HG03159 (cell line): ENCODE data around the gene AGRP.
"Not testable (repeated sequence)": the region's sequence is repeated elsewhere in the genome, so short reads cannot be mapped to it uniquely, and the experiment has no call there.

Experiments used
- ATAC-seq: cut with Tn5 transposase; IDR thresholded peaks from one replicate; pipeline ENCODE4 v1.9.1; 2021; ENCODE audit warnings: mild to moderate bottlenecking, moderate library complexity; ENCODE audit not compliant: unreplicated experiment

Gene AGRP, protein sequence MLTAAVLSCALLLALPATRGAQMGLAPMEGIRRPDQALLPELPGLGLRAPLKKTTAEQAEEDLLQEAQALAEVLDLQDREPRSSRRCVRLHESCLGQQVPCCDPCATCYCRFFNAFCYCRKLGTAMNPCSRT

DNA sequence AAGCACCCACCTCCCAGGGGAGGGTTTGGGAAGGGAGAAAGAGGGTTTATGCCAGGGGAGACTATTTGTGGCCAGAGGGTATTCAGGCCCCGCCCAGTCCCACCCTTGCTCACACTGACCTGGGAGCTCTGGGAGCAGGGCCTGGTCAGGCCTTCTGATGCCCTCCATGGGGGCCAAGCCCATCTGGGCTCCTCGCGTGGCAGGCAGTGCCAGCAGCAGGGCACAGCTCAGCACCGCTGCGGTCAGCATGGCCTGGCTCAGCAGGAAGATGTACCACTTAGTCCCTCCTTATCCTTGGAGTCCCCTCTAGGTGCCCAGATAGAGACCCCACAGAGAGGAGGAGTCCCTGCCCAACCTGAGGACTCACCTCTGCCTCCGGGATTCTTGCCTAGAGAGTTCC lies at the start of gene AGRP:
TSS of gene AGRP (minus strand) at position 398 of the 400 bp plus-strand sequence. CDS start at position 249, 149 bp downstream.
- ATAC-seq: no peak

DNA sequence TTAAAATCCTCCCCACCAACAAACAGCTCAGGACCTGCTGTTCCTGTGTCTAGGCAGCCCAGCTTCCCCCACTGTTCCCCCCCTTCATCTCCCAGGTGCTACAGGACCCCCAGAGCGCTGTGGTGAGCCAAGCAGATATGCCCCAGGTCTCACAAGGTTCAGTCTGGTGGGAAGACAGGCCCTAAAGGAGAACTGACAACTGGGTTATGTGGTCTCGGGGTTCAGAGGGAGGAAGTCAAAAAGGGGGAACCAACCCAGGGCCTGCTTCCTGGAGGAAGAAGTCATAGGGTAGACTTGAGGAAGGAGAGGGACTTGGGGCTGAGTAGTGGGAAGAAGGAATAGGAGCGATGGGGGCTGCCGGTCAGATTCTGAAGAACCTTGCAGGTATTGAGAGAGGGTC lies 47.9 kb upstream of the AGRP start:
- no peak for ATAC-seq

DNA sequence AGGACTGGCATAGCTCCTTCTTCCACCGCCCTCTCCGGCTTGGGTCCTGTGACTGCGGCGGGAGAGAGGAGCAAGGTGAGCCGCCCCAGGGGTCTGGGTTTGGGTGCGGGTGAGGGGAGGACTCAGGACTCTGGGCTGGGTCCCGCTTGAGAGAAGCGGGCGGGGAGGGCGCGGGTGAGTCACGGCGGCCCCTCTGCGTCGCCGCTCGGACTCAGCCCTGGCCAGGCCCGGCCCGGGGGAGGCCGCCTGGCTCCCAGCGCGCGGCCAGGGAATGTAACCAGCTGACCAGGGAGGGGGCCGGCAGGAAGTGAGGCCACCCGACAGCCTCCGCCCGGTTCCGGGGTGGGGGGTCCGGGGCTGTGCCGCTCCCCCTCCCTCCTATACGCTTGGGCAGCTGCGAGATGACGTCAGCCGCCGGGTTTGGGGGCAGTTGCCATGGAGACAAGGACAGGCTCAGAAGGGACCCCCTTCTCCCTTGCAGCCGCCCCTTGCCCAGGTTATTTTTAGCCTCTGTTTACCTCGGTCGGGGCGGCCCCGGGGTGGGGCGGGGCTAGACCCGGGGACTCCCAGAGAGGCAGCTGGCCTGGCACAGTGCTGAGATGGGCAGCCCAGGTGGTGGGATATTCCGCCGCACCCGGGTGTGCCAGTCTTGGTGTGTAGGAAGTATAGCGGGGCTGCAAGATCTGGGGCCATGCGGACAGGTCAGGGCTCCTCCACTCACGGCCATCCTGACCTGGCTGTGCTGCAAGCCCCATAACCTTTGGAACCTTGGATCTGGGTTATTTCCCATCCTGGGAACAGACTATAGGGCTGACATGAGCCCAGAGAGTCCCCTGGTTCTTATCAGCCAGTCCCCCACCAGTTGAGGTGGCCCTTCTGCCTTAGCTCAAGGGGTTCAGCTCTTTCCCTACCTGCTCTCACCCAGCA lies 46.9 kb upstream of the AGRP start:
- ATAC-seq: no peak

DNA sequence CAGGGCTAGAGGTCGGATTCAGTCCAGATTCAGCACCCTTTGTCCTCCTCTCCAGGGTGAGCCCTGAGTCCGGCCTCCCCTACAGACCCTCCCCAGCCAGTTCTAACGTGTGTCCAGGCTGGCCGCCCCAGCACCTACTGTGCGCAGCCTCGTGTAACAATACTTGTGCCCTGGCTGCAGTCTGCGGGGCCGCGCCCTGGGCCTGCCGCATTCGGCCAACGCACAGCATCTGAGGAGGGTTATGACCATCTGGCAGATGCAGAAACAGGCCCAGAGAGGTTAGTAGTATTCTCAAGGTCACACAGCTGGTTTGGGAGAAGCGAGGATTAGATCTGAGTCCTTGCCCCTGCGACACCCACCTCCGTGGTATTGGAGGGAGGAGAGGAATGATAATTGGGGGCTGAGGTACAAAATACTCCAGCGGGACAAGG lies 46.2 kb upstream of the AGRP start:
- no peak for ATAC-seq

DNA sequence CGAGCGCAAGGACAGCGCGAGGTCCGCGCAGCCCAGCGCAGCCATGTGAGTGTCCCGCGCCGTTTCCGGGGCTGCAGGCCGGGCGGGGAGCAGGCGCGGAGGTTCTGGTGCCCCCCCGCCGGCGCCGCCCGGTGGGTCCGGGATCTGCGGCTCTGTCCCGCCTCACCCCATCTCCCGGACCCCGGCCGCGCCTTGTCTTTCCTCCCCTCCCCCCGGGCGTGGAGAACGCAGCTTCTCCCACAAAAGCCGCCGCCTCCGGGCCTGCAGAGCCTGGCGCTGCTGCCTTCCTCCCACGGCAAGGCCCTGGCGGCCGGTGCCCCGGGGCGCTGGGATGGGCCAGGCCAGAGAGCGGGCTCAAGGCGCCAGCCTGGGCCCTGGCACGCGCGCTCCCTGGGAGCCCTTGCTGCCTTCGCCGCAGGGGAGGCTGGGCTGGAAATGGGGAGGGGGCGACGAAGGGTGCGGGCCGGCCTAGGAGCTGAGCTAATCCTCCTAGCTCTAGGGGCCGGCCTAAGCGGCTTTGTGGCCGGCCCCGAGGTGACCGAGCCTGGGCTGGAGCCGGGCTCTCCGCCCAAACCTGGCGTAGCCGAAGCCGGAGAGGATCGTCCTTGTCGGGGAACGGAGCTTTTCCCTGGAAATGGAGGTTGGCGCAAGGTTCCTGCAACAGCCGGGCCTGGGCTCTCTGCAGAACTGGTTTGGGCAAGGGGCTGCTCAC lies 45.7 kb upstream of the AGRP start:
- ATAC-seq: no peak

DNA sequence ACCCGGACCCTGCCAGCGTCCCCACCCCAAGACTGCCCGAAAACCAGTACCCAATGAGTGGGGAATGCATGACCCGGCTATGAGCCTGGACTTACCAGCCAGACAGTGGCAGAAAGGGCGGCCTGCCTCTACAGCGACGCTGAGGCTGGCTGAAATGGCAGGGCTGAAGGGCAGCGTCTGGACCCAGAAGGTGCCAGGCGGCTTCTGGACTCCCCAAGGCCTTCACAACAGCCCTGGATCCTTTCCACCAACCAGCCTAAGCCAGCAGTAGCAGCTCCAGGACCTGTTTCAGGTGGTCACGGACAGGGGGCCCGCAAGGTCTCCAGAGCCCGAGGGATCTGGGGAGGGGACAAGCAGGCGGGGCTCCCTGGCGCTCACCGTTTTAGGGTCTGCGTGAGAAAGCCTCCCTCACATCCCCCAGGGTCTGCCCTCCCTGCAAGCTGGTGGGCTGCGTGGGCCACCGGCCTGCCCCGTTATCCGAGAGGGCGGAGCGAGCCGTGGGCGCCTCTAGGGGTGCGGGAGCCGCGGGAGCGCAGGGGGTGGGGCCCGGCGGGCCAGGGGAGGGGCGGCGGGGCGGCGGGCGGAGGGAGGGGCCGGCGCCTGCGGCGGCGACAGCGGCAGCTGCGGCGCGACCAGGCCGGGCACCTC lies 45.0 kb upstream of the AGRP start, which contains the start of gene RIPOR1:
TSS of gene RIPOR1 (plus strand) at position 608 of the 648 bp plus-strand sequence. CDS start 9,618 bp downstream, outside the sequence.
- no peak for ATAC-seq

DNA sequence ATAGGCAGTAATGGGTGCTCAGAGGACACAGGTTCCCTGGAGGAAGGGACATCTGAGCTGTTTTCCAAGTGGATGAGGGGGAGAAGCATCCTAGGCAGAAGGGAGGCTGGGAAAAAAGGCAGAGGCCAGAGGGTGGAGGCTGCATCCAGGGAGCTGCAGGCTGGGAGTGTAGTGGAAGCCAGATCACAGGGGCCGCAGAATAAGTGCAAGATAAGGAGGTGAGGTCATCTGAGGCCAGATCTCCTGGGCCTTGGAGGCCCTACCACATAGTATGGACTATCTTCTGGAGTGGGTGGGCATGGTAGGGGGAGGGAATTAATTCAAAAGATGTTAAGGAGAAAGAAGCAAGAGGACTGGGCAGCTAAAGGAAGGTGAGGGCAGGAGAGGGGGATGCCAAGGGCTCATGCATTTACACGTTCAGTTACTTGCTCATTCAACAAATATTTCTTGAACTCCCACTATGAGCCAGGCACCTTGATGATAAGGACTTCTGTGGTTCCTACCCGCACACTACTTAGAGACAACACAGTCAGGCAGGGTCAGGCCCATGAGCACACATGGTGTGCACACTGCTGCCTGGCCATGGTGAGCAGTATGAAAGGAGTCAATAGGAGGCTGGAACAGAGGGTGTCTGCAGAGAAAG lies 42.9 kb upstream of the AGRP start:
- no peak for ATAC-seq

DNA sequence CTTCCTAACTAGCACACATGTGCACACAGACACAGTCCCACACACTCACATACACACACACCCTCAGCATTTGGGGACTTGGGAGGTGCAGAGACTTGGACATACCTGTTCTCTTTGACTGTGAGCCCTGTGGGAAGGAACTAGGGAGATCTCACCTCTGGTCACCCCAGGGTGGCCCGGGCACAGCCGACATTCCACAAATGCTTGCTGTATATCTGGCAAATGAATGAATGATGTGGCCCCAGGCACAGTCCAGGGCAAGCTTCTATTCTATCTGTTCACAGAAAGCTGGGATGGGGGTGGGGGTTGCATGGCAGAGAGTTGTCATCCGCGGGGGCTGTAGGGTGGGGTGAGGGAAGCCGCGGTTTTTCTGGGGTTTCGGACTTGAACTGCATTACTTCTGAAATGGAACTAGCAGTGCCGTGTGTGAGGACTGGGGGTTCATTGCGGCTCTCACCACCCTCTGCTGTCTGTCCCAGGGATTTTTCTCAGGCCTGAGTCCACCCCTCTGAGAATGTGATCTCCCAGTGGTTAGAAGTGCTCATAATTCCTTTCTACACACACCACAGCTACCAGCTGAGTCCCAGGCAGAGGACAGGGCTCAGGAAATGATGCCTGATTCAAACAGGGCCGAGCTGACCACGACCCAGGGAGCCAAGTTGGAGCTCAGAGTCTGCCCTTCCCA lies 42.0 kb upstream of the AGRP start:
- ATAC-seq: no peak

DNA sequence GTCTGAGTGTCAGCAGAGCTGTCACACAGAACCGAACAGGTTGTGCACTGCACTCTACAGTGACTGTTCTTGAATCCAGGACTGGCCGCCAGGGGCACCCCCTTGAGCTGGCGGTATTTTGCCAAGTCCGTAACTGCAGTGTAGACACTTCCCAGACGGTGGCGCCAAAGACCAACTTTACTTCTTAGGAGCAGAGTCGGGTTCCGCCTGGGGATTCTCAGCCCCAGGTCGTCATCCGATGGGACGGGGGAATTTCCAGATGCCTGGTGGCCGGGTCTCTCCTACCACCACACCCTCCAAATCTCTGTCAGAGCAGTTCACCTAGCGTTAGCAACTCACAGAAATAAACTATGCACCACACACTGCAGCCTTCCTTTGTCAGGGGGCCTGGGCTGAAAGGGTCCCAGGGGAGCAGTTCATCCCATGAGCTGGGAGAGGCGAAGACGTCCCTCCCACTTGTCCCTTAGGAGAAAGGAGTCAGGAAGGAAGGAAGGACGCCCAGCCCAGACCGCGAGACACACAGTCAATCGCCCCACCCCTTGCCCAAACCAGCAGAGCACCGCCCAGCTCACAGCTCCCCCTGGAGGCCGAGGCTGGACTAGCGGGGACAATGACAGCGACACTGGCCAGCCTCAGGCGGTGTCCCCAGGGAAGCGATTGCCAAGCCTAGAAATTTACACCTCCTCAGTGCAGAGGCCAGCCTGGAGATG lies 37.9 kb upstream of the AGRP start:
- peak; percentile 66 for ATAC-seq

DNA sequence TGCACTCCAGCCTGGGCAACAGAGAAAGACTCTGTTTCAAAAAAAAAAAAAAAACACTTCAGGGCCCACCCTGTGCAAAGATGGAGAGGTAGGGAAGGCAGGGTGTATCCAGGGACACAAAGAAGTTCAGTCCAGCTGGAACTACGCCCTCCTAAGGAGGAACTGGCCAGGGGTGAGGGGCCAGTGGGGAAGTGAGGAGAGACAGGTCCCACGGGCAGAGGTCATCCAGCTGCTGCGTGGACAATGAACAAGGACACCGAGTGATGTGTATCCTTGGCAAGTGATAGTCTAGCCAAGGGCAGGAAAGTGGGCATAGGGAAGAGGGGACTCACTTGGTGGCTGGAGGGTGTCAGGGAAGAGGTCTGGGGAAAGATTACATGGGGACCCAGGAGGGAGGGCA lies 35.9 kb upstream of the AGRP start:
- no peak for ATAC-seq

DNA sequence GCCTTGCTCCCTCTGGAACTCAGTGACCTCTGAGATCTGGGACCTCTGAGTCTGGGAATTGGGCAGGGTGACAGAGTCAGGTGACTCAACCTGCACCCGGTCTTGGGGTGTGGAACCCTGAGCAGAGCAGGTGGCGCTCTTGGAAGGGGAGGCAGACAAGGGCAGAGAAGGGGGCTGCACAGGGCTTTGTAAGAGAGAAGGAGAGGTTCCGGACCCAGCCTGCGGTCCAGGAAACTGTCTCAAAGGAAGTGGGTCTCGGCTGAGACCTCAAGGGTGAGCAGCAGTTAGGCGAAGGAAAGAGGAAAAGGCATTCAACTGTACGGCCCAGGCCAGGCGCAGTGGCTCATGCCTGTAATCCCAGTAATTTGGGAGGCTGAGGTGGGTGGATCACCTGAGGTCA lies 35.3 kb upstream of the AGRP start:
- no peak for ATAC-seq

DNA sequence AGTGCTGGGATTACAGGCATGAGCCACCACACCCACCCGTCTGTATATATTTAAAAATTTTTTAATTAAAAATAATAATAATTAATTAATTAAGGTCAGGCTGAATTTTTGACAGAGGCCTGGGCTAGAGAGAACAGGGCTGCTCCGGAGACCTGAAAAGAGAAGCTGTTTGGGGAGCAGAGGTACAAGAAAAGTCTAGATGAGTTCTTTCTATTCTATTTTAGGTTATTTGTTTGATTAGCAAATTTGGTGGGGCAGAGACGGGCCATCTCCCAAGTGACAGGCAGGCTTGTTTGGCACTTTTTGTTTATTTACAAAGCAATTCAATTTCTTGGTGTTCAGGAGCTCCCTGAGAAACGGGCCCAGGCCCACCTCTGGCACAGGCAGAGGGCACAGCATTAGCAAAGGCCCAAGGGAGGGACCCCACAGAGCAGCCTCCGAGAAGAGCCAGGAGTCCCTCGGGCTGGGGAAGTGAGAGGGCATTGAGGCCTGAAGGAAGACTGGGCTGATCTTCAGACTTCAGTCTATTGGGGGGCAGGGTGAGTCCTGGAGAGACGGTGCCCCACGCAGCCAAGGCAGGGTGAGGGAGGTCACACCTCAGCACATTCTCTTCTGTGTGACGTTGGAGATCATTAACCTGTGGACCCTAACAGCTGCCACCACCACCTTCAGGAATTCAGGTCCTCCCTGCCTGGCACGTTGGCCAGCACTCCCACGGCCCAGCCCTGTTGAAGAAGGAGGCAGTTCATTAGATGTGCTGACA lies 34.5 kb upstream of the AGRP start:
- no peak for ATAC-seq

DNA sequence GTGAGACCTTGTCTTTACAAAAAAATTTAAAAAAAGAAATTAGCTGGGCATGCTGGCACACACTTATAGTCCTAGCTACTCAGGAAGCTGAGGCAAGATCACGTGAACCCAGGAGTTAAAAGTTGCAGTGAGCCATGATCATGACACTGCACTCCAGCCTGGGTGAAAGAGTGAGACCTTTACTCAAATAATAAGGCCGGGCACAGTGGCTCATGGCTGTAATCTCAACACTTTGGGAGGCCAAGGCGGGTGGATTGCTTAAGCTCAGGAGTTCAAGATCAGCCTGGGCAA lies 33.8 kb upstream of the AGRP start:
- no peak for ATAC-seq

DNA sequence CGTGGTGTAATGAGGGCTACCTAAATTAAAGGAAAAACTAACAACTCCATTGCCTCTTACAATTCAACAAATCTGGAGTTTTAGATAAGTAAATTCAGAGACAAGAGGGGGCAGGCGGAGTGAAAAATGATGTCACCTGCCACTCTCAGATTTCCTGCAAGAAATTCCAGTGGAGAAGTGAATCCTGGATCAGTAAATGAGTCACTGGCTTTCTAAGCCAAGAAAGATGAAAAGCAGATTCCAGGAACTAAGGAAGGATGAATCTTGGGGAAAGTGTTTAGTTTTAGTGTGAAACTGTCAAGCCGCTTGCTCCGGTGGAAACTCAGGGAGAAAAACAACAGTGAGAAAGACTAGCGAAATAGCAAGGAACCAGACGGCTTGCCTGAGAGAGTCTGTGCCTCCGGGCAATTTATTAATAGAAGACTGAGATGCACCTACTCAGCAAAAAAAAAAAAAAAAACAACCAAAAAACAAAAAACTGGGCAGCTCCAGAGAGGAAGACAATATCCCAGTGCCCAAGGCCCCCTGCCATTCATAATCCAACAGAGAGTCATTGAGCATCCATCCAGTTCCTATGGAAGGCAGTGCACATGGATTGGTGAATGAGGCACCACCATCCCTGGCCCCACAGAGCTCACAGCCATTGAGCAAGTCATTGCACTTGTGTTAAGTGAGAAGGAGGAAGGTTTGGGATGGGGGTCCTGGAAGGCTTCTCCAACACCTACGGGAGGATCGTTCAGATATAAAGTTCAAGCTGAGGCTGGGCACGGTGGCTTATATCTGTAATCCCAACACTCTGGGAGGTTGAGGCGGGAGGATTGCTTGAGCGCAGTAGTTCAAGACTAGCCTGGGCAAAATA lies 33.2 kb upstream of the AGRP start:
- no peak for ATAC-seq

DNA sequence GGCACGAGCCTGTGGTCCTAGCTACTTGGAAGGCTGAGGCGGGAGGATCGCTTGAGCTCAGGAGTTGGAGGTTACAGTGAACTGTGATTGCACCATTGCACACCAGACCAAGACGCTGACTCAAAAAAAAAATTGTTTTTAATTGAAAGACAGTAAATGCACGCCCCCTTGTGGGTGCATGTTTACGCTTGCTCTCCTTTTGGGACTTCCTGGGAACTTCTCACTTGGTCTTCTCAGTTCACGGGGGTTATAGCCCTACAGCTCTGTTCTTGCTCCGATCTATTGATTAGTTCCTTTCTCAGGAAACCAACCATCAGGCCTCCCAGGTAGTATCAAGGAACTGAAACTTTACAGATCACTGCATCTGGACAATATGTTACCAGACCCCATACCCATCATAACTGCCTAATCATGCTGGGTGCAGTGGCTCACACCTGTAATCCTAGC lies 31.1 kb upstream of the AGRP start:
- no peak for ATAC-seq

DNA sequence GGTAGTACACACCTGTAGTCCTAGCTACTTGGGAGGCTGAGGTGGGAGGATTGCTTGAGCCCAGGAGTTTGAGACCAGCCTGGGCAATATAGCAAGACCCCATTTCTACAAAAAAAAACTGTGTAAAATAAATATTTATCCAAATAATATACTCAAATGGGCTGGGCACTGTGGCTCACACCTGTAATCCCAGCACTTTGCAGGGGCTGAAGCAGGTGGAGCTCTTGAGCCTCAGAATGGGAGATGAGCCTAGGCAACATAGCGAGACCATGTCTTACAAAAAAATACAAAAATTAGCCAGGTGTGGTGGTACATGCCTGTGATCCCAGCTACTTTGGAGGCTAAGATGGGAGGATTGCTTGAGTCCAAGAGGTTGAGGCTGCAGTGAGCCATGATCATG lies 30.5 kb upstream of the AGRP start:
- ATAC-seq: not testable (repeated sequence)

DNA sequence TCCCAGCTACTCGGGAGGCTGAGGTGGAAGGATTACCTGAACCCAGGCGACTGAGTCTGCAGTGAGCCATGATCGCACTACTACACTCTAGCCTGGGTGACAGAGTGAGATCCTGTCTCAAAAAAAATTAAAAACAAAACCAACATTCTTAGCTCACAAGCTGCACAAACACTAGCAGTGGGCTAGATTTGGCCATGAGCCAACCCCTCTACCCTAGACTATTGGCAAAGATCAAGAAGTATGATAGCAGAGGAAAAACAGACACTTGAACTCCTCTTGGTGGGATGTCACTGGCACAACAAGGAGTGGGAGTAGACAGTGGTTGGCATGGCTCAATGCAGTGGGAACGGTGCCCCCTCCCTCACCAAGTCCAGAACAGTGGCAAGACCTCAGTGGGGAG lies 25.7 kb upstream of the AGRP start:
- no peak for ATAC-seq

DNA sequence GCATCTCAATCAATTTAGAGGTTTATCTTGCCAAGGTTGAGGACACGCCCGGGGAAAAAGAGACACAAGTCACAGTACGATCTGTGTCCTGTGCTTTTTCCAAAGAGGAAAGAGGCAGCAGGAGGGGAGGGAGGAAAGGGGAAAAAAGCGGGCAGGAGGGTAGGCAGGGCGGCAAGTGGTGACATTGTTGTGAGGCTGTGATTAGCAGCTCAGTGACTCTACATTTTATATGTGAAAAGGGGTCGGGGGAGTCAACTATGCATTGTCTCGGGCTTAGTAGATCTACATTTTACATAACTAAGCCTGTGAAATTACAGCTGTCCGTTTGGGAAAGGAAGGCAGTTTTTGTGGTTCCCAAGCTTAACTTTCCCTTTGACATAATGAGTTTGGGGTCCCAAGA lies 23.1 kb upstream of the AGRP start:
- no peak for ATAC-seq
